Adrenal gland (tissue), 5 donors: Measurements from ENCODE around the gene PCNX2.

Experiments used
- POLR2A ChIP-seq, 2 donors: fragments of 450-650 bp; IDR thresholded peaks; one replicate each; pipeline ENCODE4 v1.6.1; 2017; ENCODE audit warnings: antibody characterized with exemption in 2 of 2, mild to moderate bottlenecking in 2 of 2, moderate library complexity in 1 of 2
- TF ChIP-seq, protein P1 (sequence below), 6 experiments: fragments of 450-650 bp in 4 of 6; fragments of 200-600 bp in 2 of 6; sonication (generic) in 1 of 6; IDR thresholded peaks; 1 replicate in 5 of 6; 2 replicates in 1 of 6; pipeline versions ENCODE4 v1.5.1 to v1.8.0; 2016 to 2021; ENCODE audit warnings: antibody characterized with exemption in 6 of 6, mild to moderate bottlenecking in 2 of 6, moderate library complexity in 1 of 6
- donor health status: DM: no; HTN: no; CAD: no.

- TF ChIP-seq POLR2A (IDR thresholded peaks at IDR 0.05) = no peak
- TF ChIP-seq, protein P1, sequence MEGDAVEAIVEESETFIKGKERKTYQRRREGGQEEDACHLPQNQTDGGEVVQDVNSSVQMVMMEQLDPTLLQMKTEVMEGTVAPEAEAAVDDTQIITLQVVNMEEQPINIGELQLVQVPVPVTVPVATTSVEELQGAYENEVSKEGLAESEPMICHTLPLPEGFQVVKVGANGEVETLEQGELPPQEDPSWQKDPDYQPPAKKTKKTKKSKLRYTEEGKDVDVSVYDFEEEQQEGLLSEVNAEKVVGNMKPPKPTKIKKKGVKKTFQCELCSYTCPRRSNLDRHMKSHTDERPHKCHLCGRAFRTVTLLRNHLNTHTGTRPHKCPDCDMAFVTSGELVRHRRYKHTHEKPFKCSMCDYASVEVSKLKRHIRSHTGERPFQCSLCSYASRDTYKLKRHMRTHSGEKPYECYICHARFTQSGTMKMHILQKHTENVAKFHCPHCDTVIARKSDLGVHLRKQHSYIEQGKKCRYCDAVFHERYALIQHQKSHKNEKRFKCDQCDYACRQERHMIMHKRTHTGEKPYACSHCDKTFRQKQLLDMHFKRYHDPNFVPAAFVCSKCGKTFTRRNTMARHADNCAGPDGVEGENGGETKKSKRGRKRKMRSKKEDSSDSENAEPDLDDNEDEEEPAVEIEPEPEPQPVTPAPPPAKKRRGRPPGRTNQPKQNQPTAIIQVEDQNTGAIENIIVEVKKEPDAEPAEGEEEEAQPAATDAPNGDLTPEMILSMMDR (IDR thresholded peaks at IDR 0.05) = no peak
Observed at GRCh38 chr1:233113009-233113879, 182.3 kb downstream of the PCNX2 start.
